A549 (cell line): ENCODE measurements around the gene PDK2. TPM values are rescaled to one million over a fixed set of nuclear protein-coding genes. Genes with fewer than 3 reads are reported as not detected.

Source experiments
- ATAC-seq, 2 experiments: fragments of 200-7000 bp in 1 of 2; fragments of >200 bp in 1 of 2; cut with Nextera tagmentation in 1 of 2; cut with Tn5 transposase in 1 of 2; 3 replicates each; pipeline versions ENCODE4 v1.8.0 to v1.9.1; 2018 to 2020; ENCODE audit warnings: mild to moderate bottlenecking in 1 of 2, moderate library complexity in 1 of 2
- CTCF ChIA-PET: fragments of 300-600 bp; sonication (Branson Sonifier 250); formaldehyde crosslinking; extraction: SDS; loops from one replicate; lab custom pipeline; 2021; ENCODE audit warnings: antibody characterized with exemption, inconsistent platforms; lab: Yijun Ruan, JAX
- POLR2A ChIA-PET: fragments of 350-600 bp; formaldehyde crosslinking; extraction: SDS; loops from one replicate; lab custom pipeline; 2021; ENCODE audit warnings: antibody characterized with exemption, inconsistent platforms; lab: Yijun Ruan, JAX
- DNase-seq, 2 experiments: peaks; one replicate each; pipeline versions ENCODE4 v3.0.0 to v3.0.0-alpha.2; 2011 to 2016; ENCODE audit warnings: low read depth in 1 of 2, low spot score in 1 of 2
- FAIRE-seq: peaks from 2 replicates; lab custom pipeline; 2011; peaks lifted over from hg19 to GRCh38; lab: Jason Lieb, UNC
- H3K27ac ChIP-seq, 2 experiments: fragments of >200 bp; sonication (Bioruptor Twin); formaldehyde crosslinking; 3 replicates each; pipeline ENCODE4 v1.5.1; 2016 to 2017
- H3K4me1 ChIP-seq: fragments of >200 bp; sonication (Bioruptor Twin); formaldehyde crosslinking; 3 replicates; pipeline ENCODE4 v1.6.1; 2016
- H3K4me2 ChIP-seq: fragments of >200 bp; sonication (Bioruptor Twin); formaldehyde crosslinking; 3 replicates; pipeline ENCODE4 v1.6.1; 2016
- H3K4me3 ChIP-seq: fragments of >200 bp; sonication (Bioruptor Twin); formaldehyde crosslinking; 3 replicates; pipeline ENCODE4 v1.5.1; 2016
- H3K9me3 ChIP-seq: fragments of >200 bp; sonication (Bioruptor Twin); formaldehyde crosslinking; 3 replicates; pipeline ENCODE4 v1.6.1; 2016
- BHLHE40 ChIP-seq: IDR thresholded peaks from 2 replicates; pipeline ENCODE4 v1.6.1; 2012; ENCODE audit warnings: low read depth, low read length, inconsistent platforms
- CHD2 ChIP-seq: fragments of 150-350 bp; IDR thresholded peaks from 2 replicates; pipeline ENCODE4 v1.6.1; 2014; ENCODE audit warnings: low read length; ENCODE audit not compliant: partially characterized antibody
- CTCF ChIP-seq: fragments of >200 bp; sonication (Bioruptor Twin); formaldehyde crosslinking; IDR thresholded peaks from 3 replicates; pipeline ENCODE4 v1.5.1; 2016
- EHMT2 ChIP-seq: fragments of 200-600 bp; sonication (generic); IDR thresholded peaks from 2 replicates; pipeline ENCODE4 v1.6.1; 2016; ENCODE audit warnings: antibody characterized with exemption, low read depth, mild to moderate bottlenecking, moderate library complexity
- HDAC2 ChIP-seq: fragments of 200-600 bp; sonication (generic); IDR thresholded peaks from 2 replicates; pipeline ENCODE4 v1.6.1; 2016
- HOXB5 ChIP-seq: fragments of 250-450 bp; sonication (Bioruptor Pico); IDR thresholded peaks from 2 replicates; pipeline ENCODE4 v1.5.0; 2020; ENCODE audit warnings: mild to moderate bottlenecking, moderate library complexity
- MAX ChIP-seq: IDR thresholded peaks from 2 replicates; pipeline ENCODE4 v1.6.1; 2012
- NPAS2 ChIP-seq: fragments of 250-450 bp; sonication (Bioruptor Pico); IDR thresholded peaks from 2 replicates; pipeline ENCODE4 v1.8.0; 2022; ENCODE audit warnings: mild to moderate bottlenecking, moderate library complexity, borderline replicate concordance
- PHF8 ChIP-seq: fragments of 200-600 bp; sonication (generic); IDR thresholded peaks from 2 replicates; pipeline ENCODE4 v1.6.1; 2016; ENCODE audit warnings: low read depth, mild to moderate bottlenecking, antibody characterized with exemption, moderate library complexity, borderline replicate concordance
- RAD21 ChIP-seq, 2 experiments: fragments of >200 bp in 1 of 2; sonication (Bioruptor Twin) in 1 of 2; formaldehyde crosslinking in 1 of 2; IDR thresholded peaks in 1 of 2; conservative IDR thresholded peaks in 1 of 2; 2 replicates in 1 of 2; 3 replicates in 1 of 2; pipeline ENCODE4 v1.6.1; 2012 to 2018; ENCODE audit warnings: inconsistent platforms in 1 of 2
- SMC3 ChIP-seq: fragments of >200 bp; sonication (Bioruptor Twin); formaldehyde crosslinking; IDR thresholded peaks from 3 replicates; pipeline ENCODE4 v1.6.1; 2018; ENCODE audit warnings: inconsistent platforms
- ZC3H11A ChIP-seq: fragments of 450-650 bp; IDR thresholded peaks from 2 replicates; pipeline ENCODE4 v1.6.1; 2014; ENCODE audit warnings: antibody characterized with exemption, mild to moderate bottlenecking
- ZNF302 ChIP-seq: fragments of 250-450 bp; sonication (Bioruptor Pico); IDR thresholded peaks from 2 replicates; pipeline ENCODE4 v1.9.0; 2021; ENCODE audit warnings: inconsistent platforms, mild to moderate bottlenecking, moderate library complexity
- WGBS: methylation state at CpG from one replicate; pipeline ENCODE4 v1.1.6; 2017; ENCODE audit errors: missing lambda C conversion rate; 5-methylcytosine and 5-hydroxymethylcytosine counted together
- polyA plus RNA-seq, 4 experiments: library from polyadenylated mRNA; depleted of rRNA in 3 of 4; stranded (reverse); fragments of >200 nt; fragmentation: RNase III in 1 of 4; extraction: RNeasy Plus Mini Kit Qiagen cat#74134 plus additional on column Dnase treatment in 1 of 4; gene quantifications; 2 replicates in 3 of 4; 3 replicates in 1 of 4; pipeline ENCODE4 v1.2.3, GENCODE V29; 2011 to 2017

Gene PDK2
- polyA plus RNA-seq, 2 of the 4 experiments (the other 2 are of a cell fraction), result 14.1 to 28.5 TPM

- FAIRE-seq (no peak), DNase-seq (no peak), ATAC-seq (no peak)
- H3K4me3 ChIP-seq, result no peak overlapping the region
- H3K9me3 ChIP-seq, result no peaks in the 10 kb centered on the region
- ChIA-PET POLR2A (interaction anchor here (1.7 kb wide), 1 partner anchor 21 kb away, joined by 11 read pairs; no protein-coding TSS in a partner anchor), CTCF (interaction anchor here (1.3 to 22.1 kb wide), 5 partner anchors 6 to 47 kb away, joined by 6 to 285 read pairs (median 8); partner anchors contain the start of genes ITGA3 and PDK2)
- peak overlapping the region; percentile 92 to 97; a peak in 5 of 6 replicates for H3K27ac ChIP-seq
- 88% methylated on average over 4 of the region's 4 CpGs for WGBS
- no peak overlapping the region for H3K4me2 ChIP-seq
- peaks cover 96% of the 10 kb centered on the region for H3K4me1 ChIP-seq
- no peak for TF ChIP-seq CTCF
- no peak for TF ChIP-seq ZC3H11A
- TF ChIP-seq CHD2, result no peak
- no peak for TF ChIP-seq BHLHE40
- no peak for TF ChIP-seq HDAC2
- TF ChIP-seq NPAS2 (CRISPR knock-in tag), result no peak
These were observed 46.2 kb upstream of the PDK2 start for GRCh38 chr17:50048988-50049387.

GRCh38 chr17:50049636-50050035 lies 45.5 kb upstream of the PDK2 start:
- WGBS, result 78% methylated on average over 3 of the region's 3 CpGs
- Histone ChIP-seq H3K9me3 (no peaks in the 10 kb centered on the region), H3K27ac (peak overlapping the region; percentile 92 to 97), H3K4me2 (peak overlapping the region; percentile 1; the same call in 1 of the 3 replicates), H3K4me3 (no peak overlapping the region), H3K4me1 (peaks cover 97% of the 10 kb centered on the region)
- ATAC-seq (no peak), DNase-seq (peak in 1 of 2 experiments; percentile 37), FAIRE-seq (no peak)
- no peak for TF ChIP-seq EHMT2
- TF ChIP-seq ZNF302 (CRISPR knock-in tag), result no peak
- no peak for TF ChIP-seq MAX
- no peak for TF ChIP-seq HOXB5 (CRISPR knock-in tag)
- no peak for TF ChIP-seq PHF8
- ChIA-PET POLR2A (interaction anchor here (0.6 kb wide), 1 partner anchor 34 kb away, joined by 5 read pairs; no protein-coding TSS in a partner anchor), CTCF (interaction anchor here (1.4 to 22.1 kb wide), 3 partner anchors 22 to 46 kb away, joined by 6 to 285 read pairs (median 8); partner anchors contain the start of gene PDK2)

GRCh38 chr17:50050431-50051032 lies 44.6 kb upstream of the PDK2 start:
- 0 out of 5 replicates have a peak, but pooled peaks of 1 of the 2 experiments have one; percentile 8 for TF ChIP-seq RAD21 (conservative IDR thresholded peaks at IDR 0.05 in 1 of 2, IDR thresholded peaks at IDR 0.05 in 1 of 2)
- TF ChIP-seq CTCF, result peak; percentile 20; the same call in 1 of the 3 replicates
- no peak for TF ChIP-seq SMC3
- Histone ChIP-seq H3K9me3 (no peaks in the 10 kb centered on the region), H3K4me3 (no peak overlapping the region), H3K27ac (peak overlapping the region; percentile 92 to 97), H3K4me1 (peaks cover 91% of the 10 kb centered on the region), H3K4me2 (peak overlapping the region; percentile 91)
- peak; percentile 7 to 14; a peak in 4 of 6 replicates for ATAC-seq
- ChIA-PET POLR2A (no interaction called here), CTCF (interaction anchor here (1.4 to 22.1 kb wide), 3 partner anchors 23 to 45 kb away, joined by 6 to 285 read pairs (median 8); partner anchors contain the start of gene PDK2)
- peak; percentile 80 for FAIRE-seq
- DNase-seq, result no peak
- WGBS, result 61% methylated on average over 12 of the region's 12 CpGs
